HG03039 (cell line): ENCODE measurements around the gene COMMD6.
A peak's percentile ranks its signal among the peaks of the same experiment; 100 is the strongest.

Experiments
- ATAC-seq: cut with Tn5 transposase; IDR thresholded peaks from one replicate; pipeline ENCODE4 v1.9.1; 2021; ENCODE audit warnings: mild to moderate bottlenecking, moderate library complexity; ENCODE audit not compliant: unreplicated experiment

COMMD6 gene

GRCh38 chr13:75485286-75486062, 52.2 kb downstream of the COMMD6 start:
- no peak for ATAC-seq

- no peak for ATAC-seq
Observed at GRCh38 chr13:75482820-75483079, 54.9 kb downstream of the COMMD6 start.

GRCh38 chr13:75482070-75482819, 55.4 kb downstream of the COMMD6 start, which contains the start of gene TBC1D4:
Gene TBC1D4 (minus strand): TSS chr13:75482169. CDS start chr13:75481767, 402 bp downstream.
- peak; percentile 75 for ATAC-seq

GRCh38 chr13:75481176-75482069, 56.2 kb downstream of the COMMD6 start:
- ATAC-seq = peak; percentile 22

- ATAC-seq = no peak
Observed at GRCh38 chr13:75480671-75481175, 56.9 kb downstream of the COMMD6 start.

- ATAC-seq = no peak
Observed at GRCh38 chr13:75479102-75479740, 58.4 kb downstream of the COMMD6 start.

- no peak for ATAC-seq
Observed at GRCh38 chr13:75478659-75479058, 59.0 kb downstream of the COMMD6 start.
